GM23338 (cell line): ENCODE measurements around the gene DDC. TPM values are rescaled to one million over a fixed set of nuclear protein-coding genes. Genes with fewer than 3 reads are reported as not detected.

Experiments
- JUNB ChIP-seq: IDR thresholded peaks from one replicate; pipeline ENCODE4 v1.6.1; 2016; ENCODE audit warnings: antibody characterized with exemption; ENCODE audit not compliant: unreplicated experiment
- NANOG ChIP-seq: IDR thresholded peaks from 2 replicates; pipeline ENCODE4 v1.6.1; 2016; ENCODE audit warnings: antibody characterized with exemption, borderline replicate concordance
- POLR2AphosphoS5 ChIP-seq: IDR thresholded peaks from 2 replicates; pipeline ENCODE4 v1.6.1; 2016; ENCODE audit warnings: antibody characterized with exemption, low read depth
- STAT1 ChIP-seq: IDR thresholded peaks from one replicate; pipeline ENCODE4 v1.6.1; 2016; ENCODE audit warnings: antibody characterized with exemption; ENCODE audit not compliant: unreplicated experiment
- ZNF114 ChIP-seq: fragments of 250-450 bp; sonication (Bioruptor Pico); IDR thresholded peaks from 2 replicates; pipeline ENCODE4 v1.5.0; 2020; ENCODE audit warnings: mild to moderate bottlenecking, moderate library complexity
- ZNF331 ChIP-seq: fragments of 250-450 bp; sonication (Bioruptor Pico); IDR thresholded peaks from 2 replicates; pipeline ENCODE4 v1.5.0; 2020; ENCODE audit warnings: low read depth, mild to moderate bottlenecking, moderate library complexity
- polyA plus RNA-seq: library from polyadenylated mRNA; unstranded; fragments of >200 nt; fragmentation: Nextera tagmentation; extraction: Ambion mirVana; gene quantifications from 2 replicates; pipeline ENCODE4 v1.2.1, GENCODE V29; 2016
- total RNA-seq: library from RNA; depleted of rRNA; stranded (reverse); fragments of >200 nt; shearing (Covaris generic); gene quantifications from 2 replicates; pipeline ENCODE4 v1.2.3, GENCODE V29; 2014
- TF ChIP-seq, protein P1 (sequence below): fragments of 250-450 bp; sonication (Bioruptor Pico); IDR thresholded peaks from 2 replicates; pipeline ENCODE4 v1.5.0; 2020; ENCODE audit warnings: mild to moderate bottlenecking, moderate library complexity
- TF ChIP-seq, protein P2 (sequence below), 2 experiments: fragments of 200-600 bp in 1 of 2; sonication (generic) in 1 of 2; conservative IDR thresholded peaks; 2 replicates each; pipeline versions ENCODE4 v1.5.1 to v1.6.1; 2016 to 2017; ENCODE audit warnings: antibody characterized with exemption in 2 of 2, low read depth in 2 of 2, mild to moderate bottlenecking in 2 of 2, moderate library complexity in 1 of 2
- TF ChIP-seq, protein P3 (sequence below): IDR thresholded peaks from one replicate; pipeline ENCODE4 v1.6.1; 2018; ENCODE audit warnings: antibody characterized with exemption; ENCODE audit not compliant: unreplicated experiment
- TF ChIP-seq, protein P4 (sequence below): IDR thresholded peaks from 2 replicates; pipeline ENCODE4 v1.6.1; 2016; ENCODE audit warnings: antibody characterized with exemption

DDC gene
- total and polyA plus RNA-seq, 2 experiments from 2014 or later, result not detected

DNA sequence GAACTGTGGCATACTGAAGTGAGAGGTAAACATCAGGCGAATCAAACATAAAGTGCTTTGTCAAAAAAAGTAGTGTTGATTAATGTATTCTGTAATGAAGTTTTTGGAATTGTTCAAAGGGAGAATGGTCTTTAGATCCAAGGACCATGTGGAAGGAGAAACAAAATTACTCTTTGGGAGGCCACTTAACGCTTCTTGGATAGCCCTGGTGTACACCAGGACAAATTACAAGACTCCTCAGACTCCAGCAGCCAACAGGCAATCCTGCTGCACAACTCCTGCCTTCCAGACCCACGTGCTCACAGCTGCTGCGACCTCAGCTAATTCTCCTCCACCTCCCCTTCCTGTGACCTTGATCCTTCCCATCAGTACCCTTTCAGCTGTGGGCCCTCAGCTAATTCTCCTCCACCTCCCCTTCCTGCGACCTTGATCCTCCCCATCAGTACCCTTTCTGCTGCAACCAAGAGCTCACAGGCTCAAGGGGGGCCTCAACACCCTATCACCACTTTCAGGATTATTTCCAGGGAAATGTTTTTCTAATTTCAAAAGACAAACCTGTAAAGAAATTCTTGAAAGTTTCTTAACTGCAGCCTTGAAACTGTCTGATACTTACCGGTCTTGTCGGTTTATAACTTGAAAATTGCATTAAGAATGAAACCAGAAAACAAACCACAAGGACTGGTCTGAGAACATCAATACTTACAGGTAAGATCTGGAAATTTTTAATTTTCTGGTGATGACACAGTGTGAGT, 29.7 kb upstream of the DDC start (continued):
- TF ChIP-seq, protein P1, sequence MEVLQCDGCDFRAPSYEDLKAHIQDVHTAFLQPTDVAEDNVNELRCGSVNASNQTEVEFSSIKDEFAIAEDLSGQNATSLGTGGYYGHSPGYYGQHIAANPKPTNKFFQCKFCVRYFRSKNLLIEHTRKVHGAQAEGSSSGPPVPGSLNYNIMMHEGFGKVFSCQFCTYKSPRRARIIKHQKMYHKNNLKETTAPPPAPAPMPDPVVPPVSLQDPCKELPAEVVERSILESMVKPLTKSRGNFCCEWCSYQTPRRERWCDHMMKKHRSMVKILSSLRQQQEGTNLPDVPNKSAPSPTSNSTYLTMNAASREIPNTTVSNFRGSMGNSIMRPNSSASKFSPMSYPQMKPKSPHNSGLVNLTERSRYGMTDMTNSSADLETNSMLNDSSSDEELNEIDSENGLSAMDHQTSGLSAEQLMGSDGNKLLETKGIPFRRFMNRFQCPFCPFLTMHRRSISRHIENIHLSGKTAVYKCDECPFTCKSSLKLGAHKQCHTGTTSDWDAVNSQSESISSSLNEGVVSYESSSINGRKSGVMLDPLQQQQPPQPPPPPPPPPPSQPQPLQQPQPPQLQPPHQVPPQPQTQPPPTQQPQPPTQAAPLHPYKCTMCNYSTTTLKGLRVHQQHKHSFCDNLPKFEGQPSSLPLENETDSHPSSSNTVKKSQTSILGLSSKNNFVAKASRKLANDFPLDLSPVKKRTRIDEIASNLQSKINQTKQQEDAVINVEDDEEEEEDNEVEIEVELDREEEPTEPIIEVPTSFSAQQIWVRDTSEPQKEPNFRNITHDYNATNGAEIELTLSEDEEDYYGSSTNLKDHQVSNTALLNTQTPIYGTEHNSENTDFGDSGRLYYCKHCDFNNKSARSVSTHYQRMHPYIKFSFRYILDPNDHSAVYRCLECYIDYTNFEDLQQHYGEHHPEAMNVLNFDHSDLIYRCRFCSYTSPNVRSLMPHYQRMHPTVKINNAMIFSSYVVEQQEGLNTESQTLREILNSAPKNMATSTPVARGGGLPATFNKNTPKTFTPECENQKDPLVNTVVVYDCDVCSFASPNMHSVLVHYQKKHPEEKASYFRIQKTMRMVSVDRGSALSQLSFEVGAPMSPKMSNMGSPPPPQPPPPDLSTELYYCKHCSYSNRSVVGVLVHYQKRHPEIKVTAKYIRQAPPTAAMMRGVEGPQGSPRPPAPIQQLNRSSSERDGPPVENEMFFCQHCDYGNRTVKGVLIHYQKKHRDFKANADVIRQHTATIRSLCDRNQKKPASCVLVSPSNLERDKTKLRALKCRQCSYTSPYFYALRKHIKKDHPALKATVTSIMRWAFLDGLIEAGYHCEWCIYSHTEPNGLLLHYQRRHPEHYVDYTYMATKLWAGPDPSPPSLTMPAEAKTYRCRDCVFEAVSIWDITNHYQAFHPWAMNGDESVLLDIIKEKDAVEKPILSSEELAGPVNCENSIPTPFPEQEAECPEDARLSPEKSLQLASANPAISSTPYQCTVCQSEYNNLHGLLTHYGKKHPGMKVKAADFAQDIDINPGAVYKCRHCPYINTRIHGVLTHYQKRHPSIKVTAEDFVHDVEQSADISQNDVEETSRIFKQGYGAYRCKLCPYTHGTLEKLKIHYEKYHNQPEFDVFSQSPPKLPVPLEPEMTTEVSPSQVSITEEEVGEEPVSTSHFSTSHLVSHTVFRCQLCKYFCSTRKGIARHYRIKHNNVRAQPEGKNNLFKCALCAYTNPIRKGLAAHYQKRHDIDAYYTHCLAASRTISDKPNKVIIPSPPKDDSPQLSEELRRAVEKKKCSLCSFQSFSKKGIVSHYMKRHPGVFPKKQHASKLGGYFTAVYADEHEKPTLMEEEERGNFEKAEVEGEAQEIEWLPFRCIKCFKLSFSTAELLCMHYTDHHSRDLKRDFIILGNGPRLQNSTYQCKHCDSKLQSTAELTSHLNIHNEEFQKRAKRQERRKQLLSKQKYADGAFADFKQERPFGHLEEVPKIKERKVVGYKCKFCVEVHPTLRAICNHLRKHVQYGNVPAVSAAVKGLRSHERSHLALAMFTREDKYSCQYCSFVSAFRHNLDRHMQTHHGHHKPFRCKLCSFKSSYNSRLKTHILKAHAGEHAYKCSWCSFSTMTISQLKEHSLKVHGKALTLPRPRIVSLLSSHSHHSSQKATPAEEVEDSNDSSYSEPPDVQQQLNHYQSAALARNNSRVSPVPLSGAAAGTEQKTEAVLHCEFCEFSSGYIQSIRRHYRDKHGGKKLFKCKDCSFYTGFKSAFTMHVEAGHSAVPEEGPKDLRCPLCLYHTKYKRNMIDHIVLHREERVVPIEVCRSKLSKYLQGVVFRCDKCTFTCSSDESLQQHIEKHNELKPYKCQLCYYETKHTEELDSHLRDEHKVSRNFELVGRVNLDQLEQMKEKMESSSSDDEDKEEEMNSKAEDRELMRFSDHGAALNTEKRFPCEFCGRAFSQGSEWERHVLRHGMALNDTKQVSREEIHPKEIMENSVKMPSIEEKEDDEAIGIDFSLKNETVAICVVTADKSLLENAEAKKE (CRISPR knock-in tag), result no peak
- TF ChIP-seq STAT1, result no peak
- TF ChIP-seq ZNF114, result no peak
- TF ChIP-seq, protein P2, sequence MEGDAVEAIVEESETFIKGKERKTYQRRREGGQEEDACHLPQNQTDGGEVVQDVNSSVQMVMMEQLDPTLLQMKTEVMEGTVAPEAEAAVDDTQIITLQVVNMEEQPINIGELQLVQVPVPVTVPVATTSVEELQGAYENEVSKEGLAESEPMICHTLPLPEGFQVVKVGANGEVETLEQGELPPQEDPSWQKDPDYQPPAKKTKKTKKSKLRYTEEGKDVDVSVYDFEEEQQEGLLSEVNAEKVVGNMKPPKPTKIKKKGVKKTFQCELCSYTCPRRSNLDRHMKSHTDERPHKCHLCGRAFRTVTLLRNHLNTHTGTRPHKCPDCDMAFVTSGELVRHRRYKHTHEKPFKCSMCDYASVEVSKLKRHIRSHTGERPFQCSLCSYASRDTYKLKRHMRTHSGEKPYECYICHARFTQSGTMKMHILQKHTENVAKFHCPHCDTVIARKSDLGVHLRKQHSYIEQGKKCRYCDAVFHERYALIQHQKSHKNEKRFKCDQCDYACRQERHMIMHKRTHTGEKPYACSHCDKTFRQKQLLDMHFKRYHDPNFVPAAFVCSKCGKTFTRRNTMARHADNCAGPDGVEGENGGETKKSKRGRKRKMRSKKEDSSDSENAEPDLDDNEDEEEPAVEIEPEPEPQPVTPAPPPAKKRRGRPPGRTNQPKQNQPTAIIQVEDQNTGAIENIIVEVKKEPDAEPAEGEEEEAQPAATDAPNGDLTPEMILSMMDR (conservative IDR thresholded peaks at IDR 0.05; ENCODE audit: low read depth in 2 of 2), result no peak
- no peak for TF ChIP-seq NANOG
- no peak for TF ChIP-seq JUNB
- TF ChIP-seq POLR2AphosphoS5, result no peak
- TF ChIP-seq, protein P3, sequence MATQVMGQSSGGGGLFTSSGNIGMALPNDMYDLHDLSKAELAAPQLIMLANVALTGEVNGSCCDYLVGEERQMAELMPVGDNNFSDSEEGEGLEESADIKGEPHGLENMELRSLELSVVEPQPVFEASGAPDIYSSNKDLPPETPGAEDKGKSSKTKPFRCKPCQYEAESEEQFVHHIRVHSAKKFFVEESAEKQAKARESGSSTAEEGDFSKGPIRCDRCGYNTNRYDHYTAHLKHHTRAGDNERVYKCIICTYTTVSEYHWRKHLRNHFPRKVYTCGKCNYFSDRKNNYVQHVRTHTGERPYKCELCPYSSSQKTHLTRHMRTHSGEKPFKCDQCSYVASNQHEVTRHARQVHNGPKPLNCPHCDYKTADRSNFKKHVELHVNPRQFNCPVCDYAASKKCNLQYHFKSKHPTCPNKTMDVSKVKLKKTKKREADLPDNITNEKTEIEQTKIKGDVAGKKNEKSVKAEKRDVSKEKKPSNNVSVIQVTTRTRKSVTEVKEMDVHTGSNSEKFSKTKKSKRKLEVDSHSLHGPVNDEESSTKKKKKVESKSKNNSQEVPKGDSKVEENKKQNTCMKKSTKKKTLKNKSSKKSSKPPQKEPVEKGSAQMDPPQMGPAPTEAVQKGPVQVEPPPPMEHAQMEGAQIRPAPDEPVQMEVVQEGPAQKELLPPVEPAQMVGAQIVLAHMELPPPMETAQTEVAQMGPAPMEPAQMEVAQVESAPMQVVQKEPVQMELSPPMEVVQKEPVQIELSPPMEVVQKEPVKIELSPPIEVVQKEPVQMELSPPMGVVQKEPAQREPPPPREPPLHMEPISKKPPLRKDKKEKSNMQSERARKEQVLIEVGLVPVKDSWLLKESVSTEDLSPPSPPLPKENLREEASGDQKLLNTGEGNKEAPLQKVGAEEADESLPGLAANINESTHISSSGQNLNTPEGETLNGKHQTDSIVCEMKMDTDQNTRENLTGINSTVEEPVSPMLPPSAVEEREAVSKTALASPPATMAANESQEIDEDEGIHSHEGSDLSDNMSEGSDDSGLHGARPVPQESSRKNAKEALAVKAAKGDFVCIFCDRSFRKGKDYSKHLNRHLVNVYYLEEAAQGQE, result no peak
- TF ChIP-seq, protein P4, sequence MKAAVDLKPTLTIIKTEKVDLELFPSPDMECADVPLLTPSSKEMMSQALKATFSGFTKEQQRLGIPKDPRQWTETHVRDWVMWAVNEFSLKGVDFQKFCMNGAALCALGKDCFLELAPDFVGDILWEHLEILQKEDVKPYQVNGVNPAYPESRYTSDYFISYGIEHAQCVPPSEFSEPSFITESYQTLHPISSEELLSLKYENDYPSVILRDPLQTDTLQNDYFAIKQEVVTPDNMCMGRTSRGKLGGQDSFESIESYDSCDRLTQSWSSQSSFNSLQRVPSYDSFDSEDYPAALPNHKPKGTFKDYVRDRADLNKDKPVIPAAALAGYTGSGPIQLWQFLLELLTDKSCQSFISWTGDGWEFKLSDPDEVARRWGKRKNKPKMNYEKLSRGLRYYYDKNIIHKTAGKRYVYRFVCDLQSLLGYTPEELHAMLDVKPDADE, result no peak
- no peak for TF ChIP-seq ZNF331 (CRISPR knock-in tag)
